Hepatocyte (in vitro differentiated cells): Measurements from ENCODE around the gene MSI2. TPM values are rescaled to one million over a fixed set of nuclear protein-coding genes. Genes with fewer than 3 reads are reported as not detected.
A peak's percentile ranks its signal among the peaks of the same experiment; 100 is the strongest.

ENCODE experiments used
- DNase-seq: peaks from one replicate; pipeline ENCODE4 v3.0.0-alpha.2; 2016; ENCODE audit warnings: low spot score
- H2AFZ ChIP-seq: fragments of 200-600 bp; sonication (generic); 2 replicates; pipeline ENCODE4 v1.6.0; 2016; ENCODE audit warnings: antibody characterized with exemption, mild to moderate bottlenecking
- H3K27ac ChIP-seq: fragments of 200-600 bp; sonication (generic); 2 replicates; pipeline ENCODE4 v1.5.1; 2016; ENCODE audit warnings: mild to moderate bottlenecking
- H3K27me3 ChIP-seq: fragments of 200-600 bp; sonication (generic); 2 replicates; pipeline ENCODE4 v1.6.1; 2016
- H3K36me3 ChIP-seq: fragments of 200-600 bp; sonication (generic); replicated peaks from 2 replicates; pipeline ENCODE4 v1.5.1; 2016; ENCODE audit warnings: low read depth; ENCODE audit not compliant: insufficient read depth
- H3K4me1 ChIP-seq: fragments of 200-600 bp; sonication (generic); 2 replicates; pipeline ENCODE4 v1.5.1; 2016; ENCODE audit warnings: mild to moderate bottlenecking, moderate library complexity; ENCODE audit not compliant: insufficient read depth
- H3K4me2 ChIP-seq: fragments of 200-600 bp; sonication (generic); 2 replicates; pipeline ENCODE4 v1.6.0; 2016
- H3K4me3 ChIP-seq: fragments of 200-600 bp; sonication (generic); 2 replicates; pipeline ENCODE4 v1.5.1; 2016; ENCODE audit warnings: mild to moderate bottlenecking
- H3K79me2 ChIP-seq: fragments of 200-600 bp; sonication (generic); 2 replicates; pipeline ENCODE4 v1.6.0; 2017; ENCODE audit warnings: mild to moderate bottlenecking
- H3K9me2 ChIP-seq: fragments of 200-600 bp; sonication (generic); replicated peaks from 2 replicates; pipeline ENCODE4 v1.6.0; 2017; ENCODE audit warnings: mild to moderate bottlenecking; ENCODE audit not compliant: insufficient read depth
- H3K9me3 ChIP-seq: fragments of 200-600 bp; sonication (generic); 2 replicates; pipeline ENCODE4 v1.5.1; 2016; ENCODE audit warnings: low read depth, mild to moderate bottlenecking
- H4K20me1 ChIP-seq: fragments of 200-600 bp; sonication (generic); 2 replicates; pipeline ENCODE4 v1.6.0; 2016; ENCODE audit warnings: mild to moderate bottlenecking; ENCODE audit not compliant: insufficient read depth, poor library complexity, severe bottlenecking
- EZH2 ChIP-seq: fragments of 200-600 bp; sonication (generic); IDR thresholded peaks from 2 replicates; pipeline ENCODE4 v1.6.1; 2016; ENCODE audit warnings: antibody characterized with exemption, mild to moderate bottlenecking, borderline replicate concordance
- EZH2phosphoT487 ChIP-seq: fragments of 200-600 bp; sonication (generic); IDR thresholded peaks from one replicate; pipeline ENCODE4 v1.6.1; 2018; ENCODE audit warnings: antibody characterized with exemption, mild to moderate bottlenecking, low read depth, moderate library complexity; ENCODE audit not compliant: unreplicated experiment, severe bottlenecking
- WGBS: methylation state at CpG from one replicate; pipeline ENCODE4 v1.1.6; 2016; ENCODE audit warnings: low lambda C conversion rate; ENCODE audit errors: missing lambda C conversion rate; 5-methylcytosine and 5-hydroxymethylcytosine counted together
- polyA plus RNA-seq: library from polyadenylated mRNA; unstranded; fragments of >200 nt; fragmentation: Nextera tagmentation; extraction: Ambion mirVana; gene quantifications from 2 replicates; pipeline ENCODE4 v1.2.1, GENCODE V29; 2016
- total RNA-seq: library from RNA; depleted of rRNA; stranded (reverse); fragments of >200 nt; gene quantifications from 2 replicates; pipeline ENCODE4 v1.2.3, GENCODE V29; 2014
- TF ChIP-seq, protein P1 (sequence below): fragments of 200-600 bp; sonication (generic); IDR thresholded peaks from 2 replicates; pipeline ENCODE4 v1.5.1; 2016; ENCODE audit warnings: antibody characterized with exemption, mild to moderate bottlenecking; ENCODE audit not compliant: poor library complexity

Gene MSI2
- total and polyA plus RNA-seq, 2 experiments from 2014 or later, result 16.1 to 60.6 TPM

DNA sequence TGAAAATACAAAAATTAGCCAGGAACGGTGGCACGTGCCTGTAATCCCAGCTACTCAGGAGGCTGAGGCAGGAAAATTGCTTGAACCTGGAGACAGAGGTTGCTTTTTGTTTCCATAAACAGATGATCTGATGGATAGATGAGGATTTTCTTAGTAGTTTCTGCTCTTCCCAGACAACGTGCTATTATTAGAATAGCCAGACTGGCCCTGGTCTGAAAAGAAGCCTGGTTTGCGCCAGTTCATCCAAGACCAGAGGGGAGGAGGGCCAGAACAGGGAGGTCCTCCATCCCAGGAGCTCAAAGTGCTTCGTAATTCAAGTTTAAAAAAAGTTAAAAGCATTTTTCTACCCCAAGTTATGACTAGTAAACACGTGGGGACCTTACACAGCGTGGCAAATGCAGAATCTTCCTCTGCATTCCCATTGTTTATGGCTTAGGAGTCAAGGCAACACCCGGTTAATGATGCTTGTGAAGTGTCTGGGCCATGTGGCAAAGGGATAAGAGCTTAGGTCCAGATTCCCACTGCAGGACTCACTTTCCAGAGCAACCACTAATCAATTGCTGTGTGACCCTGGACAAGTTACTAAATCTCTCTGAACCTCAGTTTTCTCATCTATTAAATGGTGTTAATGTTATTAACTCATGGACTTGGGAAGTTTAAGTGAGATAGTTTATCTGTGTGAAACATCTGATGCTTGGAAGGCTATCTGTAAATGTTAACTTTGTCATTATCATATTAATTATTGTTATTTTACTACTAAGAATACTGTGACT, 283.4 kb downstream of the MSI2 start:
- H3K4me1 ChIP-seq, result peaks cover 69% of the 10 kb centered on the region
- WGBS, result 78% methylated on average over 8 of the region's 8 CpGs

DNA sequence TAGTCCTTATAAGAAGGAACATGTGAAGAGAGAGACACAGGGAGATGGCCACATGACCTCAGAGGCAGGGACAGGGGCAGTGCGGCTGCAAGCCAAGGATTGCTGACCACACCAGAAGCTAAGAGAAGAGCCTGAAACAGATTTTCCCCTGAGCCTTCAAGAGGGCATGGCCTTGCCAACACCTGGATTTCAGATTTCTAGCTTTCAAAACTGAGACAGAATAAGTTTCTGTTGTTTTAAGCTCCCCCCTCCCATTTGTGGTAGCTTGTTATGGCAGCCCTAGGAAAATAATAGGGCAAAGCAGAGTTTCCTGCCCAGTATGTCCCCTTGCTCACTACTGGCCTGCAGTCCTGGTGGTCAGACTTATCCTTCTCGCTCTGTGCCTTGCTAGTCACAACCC, 284.3 kb downstream of the MSI2 start:
- peak overlapping the region; percentile 86 for H3K27ac ChIP-seq
- H3K9me3 ChIP-seq, result no peaks in the 10 kb centered on the region
- no peaks in the 10 kb centered on the region for H3K9me2 ChIP-seq
- H3K79me2 ChIP-seq, result peaks cover 29% of the 10 kb centered on the region
- H3K36me3 ChIP-seq, result no peaks in the 10 kb centered on the region
- H3K4me1 ChIP-seq, result peaks cover 70% of the 10 kb centered on the region
- no peak overlapping the region for H2AFZ ChIP-seq
- DNase-seq, result no peak
- H3K4me3 ChIP-seq, result no peak overlapping the region
- 98% methylated on average over 2 of the region's 2 CpGs for WGBS
- TF ChIP-seq, protein P1, sequence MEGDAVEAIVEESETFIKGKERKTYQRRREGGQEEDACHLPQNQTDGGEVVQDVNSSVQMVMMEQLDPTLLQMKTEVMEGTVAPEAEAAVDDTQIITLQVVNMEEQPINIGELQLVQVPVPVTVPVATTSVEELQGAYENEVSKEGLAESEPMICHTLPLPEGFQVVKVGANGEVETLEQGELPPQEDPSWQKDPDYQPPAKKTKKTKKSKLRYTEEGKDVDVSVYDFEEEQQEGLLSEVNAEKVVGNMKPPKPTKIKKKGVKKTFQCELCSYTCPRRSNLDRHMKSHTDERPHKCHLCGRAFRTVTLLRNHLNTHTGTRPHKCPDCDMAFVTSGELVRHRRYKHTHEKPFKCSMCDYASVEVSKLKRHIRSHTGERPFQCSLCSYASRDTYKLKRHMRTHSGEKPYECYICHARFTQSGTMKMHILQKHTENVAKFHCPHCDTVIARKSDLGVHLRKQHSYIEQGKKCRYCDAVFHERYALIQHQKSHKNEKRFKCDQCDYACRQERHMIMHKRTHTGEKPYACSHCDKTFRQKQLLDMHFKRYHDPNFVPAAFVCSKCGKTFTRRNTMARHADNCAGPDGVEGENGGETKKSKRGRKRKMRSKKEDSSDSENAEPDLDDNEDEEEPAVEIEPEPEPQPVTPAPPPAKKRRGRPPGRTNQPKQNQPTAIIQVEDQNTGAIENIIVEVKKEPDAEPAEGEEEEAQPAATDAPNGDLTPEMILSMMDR, result no peak
- TF ChIP-seq EZH2phosphoT487, result no peak
- no peak for TF ChIP-seq EZH2
- no peaks in the 10 kb centered on the region for H3K27me3 ChIP-seq
- no peaks in the 10 kb centered on the region for H4K20me1 ChIP-seq
- H3K4me2 ChIP-seq, result no peak overlapping the region

More for the DNA sequence above, 283.4 kb downstream of the MSI2 start:
- Histone ChIP-seq H3K4me2 (no peak overlapping the region), H3K27ac (peak overlapping the region; percentile 86), H3K9me2 (no peaks in the 10 kb centered on the region), H4K20me1 (no peaks in the 10 kb centered on the region), H3K9me3 (no peaks in the 10 kb centered on the region), H3K79me2 (peaks cover 29% of the 10 kb centered on the region), H2AFZ (no peak overlapping the region), H3K4me3 (no peak overlapping the region), H3K36me3 (no peaks in the 10 kb centered on the region), H3K27me3 (no peaks in the 10 kb centered on the region)
- TF ChIP-seq, protein P1, result no peak
- TF ChIP-seq EZH2phosphoT487 (no peak), EZH2 (no peak)
- no peak for DNase-seq

DNA sequence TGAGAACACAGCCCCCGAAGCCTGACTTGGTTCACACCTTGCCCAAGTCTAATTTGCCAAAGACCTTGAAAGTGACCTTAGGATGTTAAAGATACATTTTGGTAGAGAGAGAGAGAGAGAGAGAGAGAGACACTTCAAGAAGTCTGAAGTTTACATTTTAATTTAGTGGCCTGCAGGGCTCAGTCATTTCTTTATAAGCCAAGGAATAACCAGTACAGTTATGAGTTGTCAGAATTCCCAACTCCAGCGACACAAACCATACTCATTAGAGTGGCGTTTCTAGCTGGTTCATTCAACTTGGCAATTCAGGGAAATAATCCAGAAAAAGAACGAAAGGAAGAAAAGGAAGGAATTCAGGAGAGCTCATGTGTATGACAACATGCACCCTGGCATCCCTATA, 284.7 kb downstream of the MSI2 start:
- peaks cover 29% of the 10 kb centered on the region for H3K79me2 ChIP-seq
- H3K27me3 ChIP-seq, result no peaks in the 10 kb centered on the region
- WGBS, result 93% methylated on average over 4 of the region's 4 CpGs
- H3K9me3 ChIP-seq, result no peaks in the 10 kb centered on the region
- no peaks in the 10 kb centered on the region for H3K9me2 ChIP-seq
- H2AFZ ChIP-seq, result no peak overlapping the region
- H3K4me2 ChIP-seq, result no peak overlapping the region
- no peak for DNase-seq
- H3K4me1 ChIP-seq, result peaks cover 67% of the 10 kb centered on the region
- H3K36me3 ChIP-seq, result no peaks in the 10 kb centered on the region
- H3K27ac ChIP-seq, result peak overlapping the region; percentile 79
- no peaks in the 10 kb centered on the region for H4K20me1 ChIP-seq
- no peak for TF ChIP-seq EZH2
- TF ChIP-seq, protein P1, result no peak
- no peak for TF ChIP-seq EZH2phosphoT487
- no peak overlapping the region for H3K4me3 ChIP-seq
